Rectal smooth muscle tissue (tissue), 1 donor: ENCODE measurements around the gene CNOT9.

ENCODE experiments used
- H3K27ac ChIP-seq: one replicate; pipeline ENCODE4 v1.7.0; 2013; ENCODE audit warnings: low read depth, low read length, inconsistent platforms
- H3K27me3 ChIP-seq: one replicate; pipeline ENCODE4 v1.7.0; 2013; ENCODE audit warnings: low read length; ENCODE audit not compliant: control insufficient read depth, insufficient read depth
- H3K36me3 ChIP-seq: one replicate; pipeline ENCODE4 v1.7.0; 2013; ENCODE audit warnings: low read length; ENCODE audit not compliant: control insufficient read depth, insufficient read depth
- H3K4me1 ChIP-seq: one replicate; pipeline ENCODE4 v1.7.0; 2013; ENCODE audit warnings: low read length; ENCODE audit not compliant: control insufficient read depth, insufficient read depth
- H3K4me3 ChIP-seq: one replicate; pipeline ENCODE4 v1.7.0; 2013; ENCODE audit warnings: low read length
- H3K9ac ChIP-seq: one replicate; pipeline ENCODE4 v1.7.0; 2013; ENCODE audit warnings: low read length

The CNOT9 gene

DNA sequence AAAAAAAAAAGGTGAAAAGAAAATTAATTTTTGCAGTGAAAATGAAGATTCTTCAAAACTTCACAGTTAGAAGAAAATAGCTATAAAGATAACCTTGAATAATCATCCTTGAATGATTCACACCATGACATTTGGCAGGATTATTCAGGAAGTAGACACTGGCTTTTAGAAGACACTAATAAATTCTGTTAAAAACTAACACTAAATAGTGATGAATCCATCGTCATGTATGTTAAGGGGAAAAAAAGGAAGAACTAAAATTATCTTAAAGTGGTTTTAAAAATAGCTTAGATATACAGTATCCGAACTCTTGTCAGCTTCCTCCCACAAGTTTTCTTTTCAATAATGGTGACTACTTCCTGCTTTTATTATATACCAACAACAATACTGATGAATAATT, 10.7 kb upstream of the CNOT9 start:
- no peak overlapping the region for H3K27ac ChIP-seq
- no peaks in the 10 kb centered on the region for H3K27me3 ChIP-seq
- H3K4me1 ChIP-seq = no peaks in the 10 kb centered on the region
- no peak overlapping the region for H3K9ac ChIP-seq
- H3K36me3 ChIP-seq = peaks cover 10% of the 10 kb centered on the region
- no peak overlapping the region for H3K4me3 ChIP-seq

DNA sequence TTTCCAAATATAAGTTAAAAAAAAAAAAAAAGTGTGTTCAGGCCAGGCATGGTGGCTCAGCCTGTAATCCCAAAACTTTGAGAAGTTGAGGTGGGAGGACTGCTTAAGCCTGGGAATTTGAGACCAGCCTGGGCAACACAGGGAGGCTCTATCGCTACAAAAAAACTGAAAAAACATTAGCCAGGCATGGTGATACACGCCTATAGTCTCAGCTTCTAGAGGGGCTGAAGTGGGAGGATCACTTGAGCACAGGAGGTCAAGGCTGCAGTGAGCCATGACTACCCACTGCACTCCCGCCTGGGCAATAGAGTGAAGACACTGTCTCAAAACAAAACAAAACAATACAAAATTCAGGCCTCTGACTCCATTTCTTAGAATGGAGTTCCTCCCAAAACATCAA, 9.7 kb upstream of the CNOT9 start:
- no peaks in the 10 kb centered on the region for H3K27me3 ChIP-seq
- peaks cover 5% of the 10 kb centered on the region for H3K36me3 ChIP-seq
- no peaks in the 10 kb centered on the region for H3K4me1 ChIP-seq
- no peak overlapping the region for H3K4me3 ChIP-seq
- H3K27ac ChIP-seq = no peak overlapping the region
- H3K9ac ChIP-seq = no peak overlapping the region

DNA sequence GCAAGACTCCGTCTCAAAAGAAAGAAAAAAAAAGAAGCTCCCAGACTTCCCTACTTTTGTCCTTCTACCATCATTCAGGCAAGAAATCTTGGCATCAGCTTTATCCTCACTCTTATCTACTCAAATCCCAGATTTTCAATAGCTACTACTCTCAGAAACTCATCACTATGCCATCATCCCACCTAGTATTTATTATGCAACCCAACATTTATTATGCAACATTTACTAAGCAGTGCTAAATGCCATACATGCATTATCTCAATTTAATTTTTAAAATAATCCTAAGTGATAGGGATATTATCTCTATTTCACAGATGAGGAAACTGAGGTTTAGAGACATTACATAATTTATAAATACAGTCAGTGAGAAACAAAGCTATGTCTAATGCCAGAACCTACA, 4.6 kb upstream of the CNOT9 start:
- no peaks in the 10 kb centered on the region for H3K27me3 ChIP-seq
- H3K27ac ChIP-seq = no peak overlapping the region
- peaks cover 6% of the 10 kb centered on the region for H3K4me1 ChIP-seq
- no peak overlapping the region for H3K9ac ChIP-seq
- H3K36me3 ChIP-seq = peaks cover 2% of the 10 kb centered on the region
- H3K4me3 ChIP-seq = no peak overlapping the region

DNA sequence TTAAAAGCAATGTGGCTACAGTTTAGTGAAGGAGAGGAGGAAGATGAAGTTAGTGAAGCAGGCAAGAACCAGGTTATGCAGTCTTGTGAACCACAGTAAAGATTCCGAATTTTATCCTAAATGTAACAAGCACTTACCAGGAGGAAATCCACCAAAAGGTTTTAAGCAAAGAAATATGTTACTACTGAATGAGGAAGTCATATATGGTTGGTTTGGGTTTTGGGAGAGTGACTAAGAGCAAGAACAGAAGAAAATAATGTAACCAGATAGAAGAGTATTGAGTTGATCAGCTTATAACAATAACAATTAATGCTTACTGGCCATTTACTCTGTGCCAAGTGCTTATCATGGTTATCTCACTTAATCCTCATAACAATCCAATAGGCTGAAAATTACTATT, 2.3 kb upstream of the CNOT9 start:
- H3K4me3 ChIP-seq = no peak overlapping the region
- H3K27ac ChIP-seq = no peak overlapping the region
- no peak overlapping the region for H3K9ac ChIP-seq
- peaks cover 22% of the 10 kb centered on the region for H3K4me1 ChIP-seq
- H3K27me3 ChIP-seq = no peaks in the 10 kb centered on the region
- no peaks in the 10 kb centered on the region for H3K36me3 ChIP-seq

DNA sequence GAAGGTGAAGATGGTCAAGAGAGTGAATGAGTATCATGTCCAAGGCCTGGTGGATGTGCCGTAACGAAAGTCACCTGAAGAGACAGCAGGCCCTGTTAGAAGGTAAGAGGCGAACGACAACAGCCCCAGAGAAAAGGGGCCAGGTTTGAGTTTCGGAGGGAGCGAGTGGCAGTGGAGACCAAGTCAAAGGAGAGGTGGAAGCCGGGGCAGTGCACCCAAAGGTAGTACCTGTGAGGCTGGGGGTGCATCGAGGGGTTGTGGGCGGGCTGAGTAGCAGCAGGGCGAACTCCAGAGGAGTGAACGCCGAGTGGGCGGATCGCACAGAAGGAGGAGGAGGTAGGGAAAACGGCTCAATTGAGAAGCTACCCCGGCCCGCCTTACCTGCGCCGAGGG, 846 bp upstream of the CNOT9 start:
- Histone ChIP-seq H3K9ac (peak overlapping the region; percentile 70), H3K27me3 (no peaks in the 10 kb centered on the region), H3K27ac (peak overlapping the region; percentile 91), H3K4me3 (peak overlapping the region; percentile 94), H3K4me1 (peaks cover 22% of the 10 kb centered on the region), H3K36me3 (no peaks in the 10 kb centered on the region)

DNA sequence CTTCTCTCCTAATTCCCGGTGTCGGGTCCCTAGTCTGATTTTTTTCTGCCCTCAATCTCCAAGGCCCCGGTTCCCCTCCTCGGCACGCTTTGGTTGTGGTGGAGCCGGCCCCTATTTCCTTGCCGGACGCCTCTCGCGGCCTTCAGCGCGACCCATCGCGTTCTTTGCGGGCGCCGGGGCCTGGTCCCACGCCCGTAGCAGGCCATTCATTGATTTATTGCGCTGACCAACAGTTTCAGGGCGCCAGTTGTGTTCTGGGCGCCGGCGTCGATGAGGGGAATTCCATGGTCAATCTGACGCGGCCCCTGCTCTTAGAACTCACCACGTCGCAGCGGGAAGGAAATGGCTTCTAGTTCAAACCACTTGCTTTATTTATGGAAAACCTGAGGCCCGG, 396 bp downstream of the CNOT9 start:
- peak overlapping the region; percentile 92 for H3K4me3 ChIP-seq
- peak overlapping the region; percentile 51 for H3K9ac ChIP-seq
- peak overlapping the region; percentile 93 for H3K27ac ChIP-seq
- H3K27me3 ChIP-seq = no peaks in the 10 kb centered on the region
- no peaks in the 10 kb centered on the region for H3K36me3 ChIP-seq
- H3K4me1 ChIP-seq = peaks cover 22% of the 10 kb centered on the region

DNA sequence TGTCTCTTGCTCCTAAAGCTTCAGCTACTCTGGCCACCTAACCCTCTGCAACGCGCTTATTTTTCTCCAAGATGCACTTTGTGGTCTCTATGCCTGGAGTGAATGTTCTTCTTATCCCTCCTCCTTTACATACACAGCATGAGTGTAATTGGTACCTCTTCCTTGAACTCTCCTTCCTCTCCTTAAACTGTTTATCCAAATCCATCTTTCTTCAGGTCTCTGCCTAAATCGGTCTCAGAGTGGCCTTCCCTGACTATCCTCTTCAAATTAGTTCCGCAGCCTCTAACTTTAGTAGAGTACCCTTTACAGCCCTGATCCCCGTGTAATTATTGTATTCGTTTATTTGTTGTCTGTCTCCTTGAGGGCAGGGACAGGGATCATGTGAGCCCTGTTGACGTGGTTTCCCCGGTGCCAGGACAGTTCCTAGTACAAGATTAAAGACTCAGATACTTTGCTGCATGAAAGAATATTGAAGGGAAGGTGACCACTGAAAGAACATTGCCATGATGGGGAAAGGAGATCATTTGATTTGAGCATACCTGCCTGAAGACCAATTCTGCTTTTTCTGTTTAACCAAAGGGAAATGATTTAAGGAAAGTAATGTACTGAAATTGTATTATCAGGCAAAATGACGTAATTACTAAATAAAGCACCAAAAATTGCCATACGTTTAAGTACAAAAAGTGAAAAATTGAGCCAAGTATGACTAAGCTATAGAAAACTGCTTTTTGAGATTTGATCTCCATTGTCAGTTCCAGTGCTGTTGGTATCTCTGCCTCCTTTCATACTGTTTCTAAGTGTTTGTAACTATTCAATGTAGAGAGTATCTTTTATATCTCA, 1.2 kb downstream of the CNOT9 start:
- H3K4me1 ChIP-seq = peaks cover 22% of the 10 kb centered on the region
- H3K9ac ChIP-seq = peak overlapping the region; percentile 81
- H3K27me3 ChIP-seq = no peaks in the 10 kb centered on the region
- H3K27ac ChIP-seq = peak overlapping the region; percentile 93
- peaks cover 2% of the 10 kb centered on the region for H3K36me3 ChIP-seq
- H3K4me3 ChIP-seq = peak overlapping the region; percentile 92

DNA sequence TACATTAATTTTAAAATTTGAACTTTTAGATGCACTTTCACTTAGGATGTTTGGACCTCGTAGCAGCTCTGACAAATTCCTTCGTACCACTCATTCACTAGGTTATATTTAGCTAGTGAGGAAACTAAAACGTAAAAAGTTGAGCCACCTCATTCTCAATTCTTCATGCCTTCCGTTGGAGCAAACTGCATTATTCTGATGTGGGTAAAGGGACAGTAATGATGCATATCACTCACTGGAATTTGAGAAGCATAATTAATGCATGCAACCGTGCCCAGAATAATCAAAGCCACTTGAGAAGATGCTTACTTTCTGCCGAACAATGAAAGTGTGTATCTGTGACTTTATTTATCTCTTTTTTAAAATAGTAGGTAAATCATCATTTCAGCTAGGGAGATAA, 2.2 kb downstream of the CNOT9 start:
- peaks cover 22% of the 10 kb centered on the region for H3K4me1 ChIP-seq
- no peak overlapping the region for H3K4me3 ChIP-seq

DNA sequence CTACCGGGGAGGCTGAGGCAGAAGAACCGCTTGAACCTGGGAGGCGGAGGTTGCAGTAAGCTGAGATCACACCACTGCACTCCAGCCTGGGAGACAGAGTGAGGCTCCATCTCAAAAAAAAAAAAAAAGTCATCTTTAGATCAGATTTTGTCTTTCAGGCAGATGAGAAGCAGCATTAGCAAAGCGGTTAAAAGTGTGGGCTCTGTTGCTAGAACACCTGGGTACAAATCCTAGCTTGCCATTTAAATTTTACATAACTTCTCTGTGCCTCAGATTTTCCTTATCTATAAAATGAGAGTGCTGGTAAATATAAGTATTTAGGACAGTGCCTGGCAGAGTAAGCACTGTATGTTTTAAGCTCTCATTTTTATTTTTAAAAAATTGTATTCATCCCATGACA, 8.2 kb downstream of the CNOT9 start:
- Histone ChIP-seq H3K4me3 (no peak overlapping the region), H3K27ac (no peak overlapping the region), H3K36me3 (peaks cover 2% of the 10 kb centered on the region), H3K4me1 (peaks cover 4% of the 10 kb centered on the region), H3K9ac (no peak overlapping the region), H3K27me3 (no peaks in the 10 kb centered on the region)

More for the DNA sequence above, 2.2 kb downstream of the CNOT9 start:
- Histone ChIP-seq H3K36me3 (peaks cover 2% of the 10 kb centered on the region), H3K9ac (no peak overlapping the region), H3K27me3 (no peaks in the 10 kb centered on the region), H3K27ac (no peak overlapping the region)

DNA sequence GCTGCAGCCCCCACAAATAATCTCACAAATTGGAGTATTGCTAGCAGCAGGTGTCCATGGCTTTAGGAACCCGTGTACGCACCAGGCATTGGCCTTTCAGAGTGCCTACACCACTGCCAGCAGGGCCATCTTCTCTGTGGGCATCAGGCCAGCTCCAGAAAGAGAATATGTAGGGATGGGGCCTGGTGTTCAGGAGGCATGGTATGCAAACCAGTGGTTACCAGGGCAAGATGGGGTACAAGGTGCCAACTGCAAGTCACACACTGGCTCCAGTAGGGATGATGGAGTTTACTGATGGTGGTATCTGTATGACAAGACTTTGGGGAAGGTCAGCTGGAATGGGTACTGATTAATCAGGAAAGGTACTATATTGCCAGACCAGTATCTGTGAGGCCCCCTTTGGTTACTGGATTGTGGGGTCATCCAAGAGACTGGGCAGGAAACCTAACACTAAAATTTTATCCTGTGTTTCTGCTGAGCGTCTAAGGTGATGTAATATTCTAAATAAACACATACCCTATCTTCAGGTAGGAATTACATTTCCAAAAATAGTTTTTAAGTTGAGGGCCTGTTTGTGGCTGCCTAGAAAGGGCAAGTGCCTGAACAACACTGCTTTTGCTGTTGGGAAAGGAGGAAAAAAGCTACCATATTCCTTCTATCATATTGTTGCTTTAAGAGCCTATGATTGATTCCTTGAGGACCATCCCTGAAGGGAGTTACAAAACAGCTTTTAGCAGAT, 9.0 kb downstream of the CNOT9 start:
- no peaks in the 10 kb centered on the region for H3K27me3 ChIP-seq
- no peak overlapping the region for H3K27ac ChIP-seq
- H3K9ac ChIP-seq = no peak overlapping the region
- H3K4me3 ChIP-seq = no peak overlapping the region
- H3K4me1 ChIP-seq = peaks cover 4% of the 10 kb centered on the region
- peaks cover 2% of the 10 kb centered on the region for H3K36me3 ChIP-seq

DNA sequence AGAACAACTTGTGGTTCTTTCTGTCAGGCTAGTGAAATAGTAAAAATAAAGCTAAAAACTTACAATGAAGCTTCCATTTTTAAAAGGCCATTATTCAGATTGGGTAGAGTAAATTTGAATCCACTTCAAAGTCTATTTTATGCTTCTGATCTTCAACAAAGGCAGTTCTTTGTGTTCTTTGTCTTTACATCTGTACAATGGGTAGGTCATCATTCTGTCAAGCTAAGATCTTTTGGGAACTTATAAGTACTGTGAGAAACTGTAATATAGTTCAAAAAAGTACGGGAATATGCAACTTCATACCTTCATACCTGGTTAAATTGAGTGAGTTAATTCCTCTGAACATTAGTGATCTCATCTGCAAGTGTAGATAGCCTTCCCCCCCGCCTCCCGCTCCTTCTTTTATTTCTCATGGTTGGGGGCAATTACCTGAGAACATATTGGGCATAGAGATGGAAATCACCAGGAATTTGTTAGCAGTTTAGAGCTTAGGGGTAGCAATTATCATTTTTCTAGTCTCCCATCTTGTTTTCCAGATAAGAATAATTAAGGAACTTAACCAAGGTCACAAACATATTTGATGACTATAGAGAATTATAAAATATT, 9.7 kb downstream of the CNOT9 start:
- Histone ChIP-seq H3K4me1 (peaks cover 4% of the 10 kb centered on the region), H3K27ac (no peak overlapping the region), H3K9ac (no peak overlapping the region), H3K36me3 (peaks cover 5% of the 10 kb centered on the region), H3K4me3 (no peak overlapping the region), H3K27me3 (no peaks in the 10 kb centered on the region)

DNA sequence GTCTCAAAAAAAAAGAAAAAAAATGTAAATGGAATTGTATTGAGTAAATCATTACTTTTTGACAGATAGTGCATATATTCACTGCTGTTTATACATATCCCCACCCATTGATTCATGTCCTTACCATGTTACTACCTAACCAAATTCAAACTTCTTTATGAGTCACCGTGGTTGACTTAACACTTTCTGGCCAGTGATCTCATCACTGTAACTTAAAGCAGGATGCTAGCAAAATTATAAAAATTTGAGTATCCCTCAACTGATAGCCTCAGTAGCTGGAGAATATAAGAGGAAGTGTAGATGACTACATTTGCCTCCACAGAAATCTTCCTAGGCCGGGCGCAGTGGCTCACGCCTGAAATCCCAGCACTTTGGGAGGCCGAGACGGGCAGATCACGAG, 13.4 kb downstream of the CNOT9 start:
- Histone ChIP-seq H3K27ac (no peak overlapping the region), H3K4me3 (no peak overlapping the region), H3K9ac (no peak overlapping the region), H3K27me3 (no peaks in the 10 kb centered on the region), H3K36me3 (peaks cover 8% of the 10 kb centered on the region), H3K4me1 (peaks cover 4% of the 10 kb centered on the region)
